CD4-positive, alpha-beta T cell treated with Interleukin-10 for 1 hour (primary cell): ENCODE measurements around the gene YTHDC2.
"Not testable (repeated sequence)": the region's sequence is repeated elsewhere in the genome, so short reads cannot be mapped to it uniquely, and the experiment has no call there.

Experiments
- DNase-seq: peaks from one replicate; pipeline ENCODE4 v3.0.0-alpha.2; 2020

The YTHDC2 gene

DNA sequence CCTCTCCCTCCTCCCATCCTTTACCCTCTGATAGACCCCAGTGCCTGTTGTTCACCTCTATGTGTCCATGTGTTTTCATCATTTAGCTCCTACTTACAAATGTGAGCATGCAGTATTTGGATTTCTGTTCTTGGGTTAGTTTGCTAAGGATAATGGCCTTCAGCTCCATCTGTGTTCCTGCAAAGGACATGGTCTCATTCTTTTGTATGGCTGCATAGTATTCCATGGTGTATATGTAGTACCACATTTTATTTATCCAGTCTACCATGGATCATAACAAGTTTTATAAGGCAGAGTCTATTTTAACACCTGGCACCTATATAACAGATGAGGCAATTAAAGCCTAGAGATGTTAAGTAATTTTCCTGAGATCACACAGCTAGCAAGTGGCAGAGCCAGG lies 7.4 kb downstream of the YTHDC2 start:
- no peak for DNase-seq

DNA sequence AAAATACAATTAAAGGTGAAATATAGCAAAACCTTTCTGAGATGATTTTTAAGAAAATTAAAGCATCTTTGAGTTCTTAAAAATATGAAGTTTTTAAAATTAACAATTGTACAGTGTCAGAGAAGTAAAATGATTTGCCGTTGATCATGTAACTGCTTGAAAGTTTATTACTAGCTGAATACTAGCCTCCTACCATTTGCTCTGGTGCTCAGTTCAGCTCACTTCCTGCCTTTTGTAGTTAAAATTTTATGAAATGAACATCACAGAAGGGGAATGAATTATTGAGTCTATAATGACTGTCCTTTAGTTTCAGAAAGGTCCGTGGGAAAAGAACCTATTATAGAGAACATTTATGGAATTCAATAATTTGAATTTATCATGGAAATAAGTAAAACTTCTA lies 9.7 kb downstream of the YTHDC2 start:
- no peak for DNase-seq

DNA sequence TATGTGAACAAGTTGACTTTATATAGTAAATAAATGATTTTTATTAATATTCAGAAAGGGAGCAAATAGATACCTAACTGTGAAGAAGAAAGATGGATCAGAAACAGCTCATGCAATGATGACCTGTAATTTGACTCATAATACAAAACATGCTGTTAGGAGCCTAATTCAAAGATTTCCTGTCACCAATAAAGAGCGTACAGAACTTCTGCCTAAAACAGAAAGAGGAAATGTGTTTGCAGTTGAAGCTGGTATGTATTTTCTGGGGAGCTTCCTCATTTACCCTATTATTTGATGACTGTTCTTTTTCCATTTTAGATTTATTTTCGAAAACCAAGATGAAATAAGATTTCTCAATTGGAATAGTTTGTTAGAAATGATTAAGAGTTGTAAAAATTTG lies 11.4 kb downstream of the YTHDC2 start:
- peak; percentile 37 for DNase-seq

DNA sequence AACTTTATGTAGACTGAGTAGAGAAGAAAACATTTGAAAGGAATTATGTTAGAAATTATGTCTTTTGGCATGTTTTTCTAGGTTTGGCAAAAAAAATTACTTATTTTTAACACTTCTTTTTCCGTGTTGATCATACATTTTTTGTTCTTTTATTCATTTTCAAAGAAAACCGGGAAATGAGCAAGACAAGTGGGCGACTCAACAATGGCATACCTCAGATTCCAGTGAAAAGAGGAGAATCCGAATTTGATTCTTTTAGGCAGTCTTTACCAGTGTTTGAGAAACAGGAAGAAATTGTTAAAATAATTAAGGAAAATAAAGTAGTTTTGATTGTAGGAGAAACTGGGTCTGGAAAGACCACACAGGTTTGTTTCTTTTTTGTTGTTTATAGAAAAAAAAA lies 12.9 kb downstream of the YTHDC2 start:
- no peak for DNase-seq

DNA sequence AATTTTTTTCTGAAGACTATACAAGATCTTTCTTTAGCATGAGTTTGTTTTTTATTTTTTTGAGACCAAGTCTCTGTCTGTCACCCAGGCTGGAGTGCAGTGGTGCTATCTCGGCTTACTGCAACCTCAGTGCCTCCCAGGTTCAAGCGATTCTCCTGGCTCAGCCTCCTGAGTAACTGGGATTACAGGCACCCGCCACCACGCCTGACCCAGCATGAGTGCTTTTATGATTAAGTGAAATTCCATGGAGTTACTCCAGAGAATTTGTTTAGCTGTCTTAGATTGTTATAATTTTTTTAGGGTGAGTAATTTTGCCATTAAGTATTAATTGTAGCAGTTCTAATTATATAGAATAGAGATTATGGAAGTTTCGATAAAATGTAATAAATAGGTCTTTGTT lies 14.3 kb downstream of the YTHDC2 start:
- no peak for DNase-seq

DNA sequence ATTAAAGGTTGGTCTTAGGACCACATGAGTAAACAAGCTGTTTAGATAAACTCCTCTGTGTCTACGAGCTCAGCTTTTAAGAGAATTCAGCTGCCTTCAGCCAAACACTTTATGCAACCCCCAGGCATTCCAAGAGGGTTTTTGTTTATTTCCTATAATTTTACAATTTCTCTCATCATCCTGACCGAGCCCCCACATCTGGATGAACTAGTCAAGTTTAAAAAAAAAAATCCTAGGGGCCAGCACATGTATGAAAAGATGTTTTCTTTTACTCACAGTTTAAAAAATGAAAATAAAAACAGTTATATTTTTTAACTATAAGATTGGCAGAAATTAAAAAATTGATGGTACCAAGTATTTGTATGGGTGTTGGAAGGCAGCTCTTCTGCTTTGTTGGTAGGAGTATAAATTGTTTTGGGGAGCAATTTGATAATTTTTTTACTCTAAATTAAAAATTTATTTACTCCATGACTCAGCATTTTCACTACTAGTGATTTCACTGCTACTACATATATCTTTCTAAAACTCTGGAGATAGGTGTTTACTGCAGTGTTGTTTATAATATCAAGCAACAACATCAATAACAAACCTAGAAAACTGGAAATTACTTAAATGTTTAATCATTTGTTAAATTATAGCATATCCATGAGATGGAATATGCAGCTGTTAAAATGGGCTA lies 18.1 kb downstream of the YTHDC2 start:
- no peak for DNase-seq

DNA sequence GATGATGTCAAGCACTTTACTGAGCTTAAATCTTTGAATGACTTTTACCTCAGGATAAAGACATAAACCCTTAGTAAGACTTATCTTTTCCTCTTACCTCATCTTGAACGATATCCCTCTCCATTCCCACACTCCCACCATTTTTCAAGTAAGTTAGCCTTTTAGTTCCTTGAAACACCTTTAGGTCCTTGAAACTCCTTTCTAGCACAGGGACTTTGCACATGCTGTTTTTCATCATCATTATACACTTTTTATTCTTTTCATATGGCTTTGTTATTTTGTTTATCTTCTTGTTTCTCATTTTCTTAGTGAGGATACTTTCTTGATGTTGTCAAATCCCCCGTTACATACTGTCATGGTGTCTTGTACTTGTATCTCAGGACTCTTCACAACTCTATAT lies 24.8 kb downstream of the YTHDC2 start:
- no peak for DNase-seq

DNA sequence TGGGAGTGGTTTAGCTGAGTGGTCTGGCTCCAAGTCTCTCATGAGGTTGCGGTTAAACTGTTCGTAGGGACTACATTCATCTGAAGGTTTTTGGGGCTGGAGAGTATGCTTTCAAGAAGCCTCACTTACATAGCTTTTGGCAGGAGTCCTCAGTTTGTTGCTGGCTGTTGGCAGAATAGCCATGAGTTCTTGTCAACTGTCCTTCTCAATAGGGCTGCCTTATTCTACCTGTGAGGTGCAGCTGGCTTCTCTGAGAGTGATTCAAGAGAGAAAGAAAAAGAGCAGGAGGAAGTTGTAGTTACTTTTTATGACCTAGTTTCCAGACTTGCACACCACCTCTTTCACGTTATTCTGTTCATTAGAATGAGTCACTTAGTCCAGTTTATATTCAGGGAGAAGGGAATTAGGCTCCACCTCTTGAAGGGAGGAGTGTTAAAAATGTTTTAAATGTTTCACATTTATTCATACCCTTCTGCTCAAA lies 33.2 kb downstream of the YTHDC2 start:
- DNase-seq = no peak

DNA sequence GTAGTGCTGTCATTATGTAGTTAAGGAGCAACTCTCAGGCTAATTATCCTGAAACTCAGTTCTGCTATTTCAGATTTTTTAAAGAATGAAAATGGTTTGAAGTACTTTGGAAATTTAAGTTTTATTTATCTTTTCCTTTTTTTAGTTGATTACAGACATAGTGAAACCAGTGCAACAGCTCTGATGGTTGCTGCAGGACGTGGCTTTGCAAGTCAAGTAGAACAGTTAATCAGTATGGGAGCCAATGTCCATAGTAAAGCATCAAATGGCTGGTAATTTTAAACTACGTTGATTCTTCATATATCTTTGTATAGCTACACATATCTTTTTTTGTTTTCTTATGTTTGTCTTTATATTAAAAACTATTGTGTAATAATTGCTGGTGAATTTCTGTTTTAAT lies 34.9 kb downstream of the YTHDC2 start:
- DNase-seq = no peak

DNA sequence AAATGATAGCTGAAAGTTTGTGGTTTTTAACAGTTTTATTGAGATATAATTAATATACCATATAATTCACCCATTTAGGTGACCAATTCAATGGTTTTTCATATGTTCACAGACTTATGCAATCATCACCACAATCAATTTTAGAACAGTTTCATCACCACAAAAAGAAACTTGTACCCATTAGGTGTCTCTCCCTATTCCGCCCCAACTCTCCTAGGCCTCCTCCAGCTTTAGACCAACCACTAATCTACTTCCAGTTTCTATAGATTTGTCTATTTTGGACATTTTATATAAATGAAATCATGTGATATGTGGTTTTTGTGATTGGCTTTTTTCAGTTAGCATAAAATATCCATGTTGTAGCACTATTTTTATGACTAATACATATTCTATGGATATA lies 38.6 kb downstream of the YTHDC2 start:
- DNase-seq = no peak

DNA sequence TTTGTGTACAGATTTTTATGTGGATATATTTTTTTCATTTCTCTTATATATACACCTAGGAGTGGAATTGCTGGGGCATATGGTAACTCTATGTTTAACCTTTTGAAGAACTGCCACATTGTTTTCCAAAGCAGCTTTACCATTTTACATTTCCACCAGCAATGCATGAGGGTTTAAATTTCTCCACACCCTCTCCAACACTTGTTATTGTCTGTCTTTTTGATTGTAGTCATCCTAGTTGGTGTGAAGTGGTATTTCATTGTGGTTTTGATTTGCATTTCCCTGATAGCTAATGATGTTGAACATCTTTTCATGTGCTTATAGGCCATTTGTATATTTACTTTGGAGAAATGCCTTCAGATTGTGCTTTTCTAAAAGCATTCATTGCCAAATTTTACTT lies 39.1 kb downstream of the YTHDC2 start:
- no peak for DNase-seq

DNA sequence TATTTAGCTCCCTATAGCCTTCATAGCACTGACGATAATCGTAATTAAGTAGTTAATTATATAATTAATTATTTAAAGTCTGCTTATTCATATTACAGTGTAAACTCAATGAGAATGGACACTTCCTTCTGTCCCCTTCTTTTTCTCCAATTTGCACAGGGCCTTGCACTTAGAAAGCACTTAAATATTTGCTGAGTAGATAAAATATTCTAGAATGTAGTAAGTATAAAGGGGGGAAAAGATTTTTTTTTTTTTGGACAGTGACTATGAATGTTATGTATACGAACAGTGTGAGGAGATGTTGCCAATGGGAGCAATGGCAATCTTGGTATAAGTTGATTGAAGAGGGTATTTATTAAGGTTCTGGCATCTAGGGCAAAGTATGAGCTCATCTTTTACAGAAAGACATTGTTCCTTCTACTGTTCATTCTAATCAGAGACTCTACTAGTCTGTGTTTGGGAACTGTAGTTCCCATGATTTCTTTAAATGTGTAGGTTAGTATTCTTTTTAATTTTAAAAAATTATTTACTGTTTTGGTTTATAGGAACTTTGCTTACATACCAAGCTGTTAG lies 49.4 kb downstream of the YTHDC2 start:
- no peak for DNase-seq

DNA sequence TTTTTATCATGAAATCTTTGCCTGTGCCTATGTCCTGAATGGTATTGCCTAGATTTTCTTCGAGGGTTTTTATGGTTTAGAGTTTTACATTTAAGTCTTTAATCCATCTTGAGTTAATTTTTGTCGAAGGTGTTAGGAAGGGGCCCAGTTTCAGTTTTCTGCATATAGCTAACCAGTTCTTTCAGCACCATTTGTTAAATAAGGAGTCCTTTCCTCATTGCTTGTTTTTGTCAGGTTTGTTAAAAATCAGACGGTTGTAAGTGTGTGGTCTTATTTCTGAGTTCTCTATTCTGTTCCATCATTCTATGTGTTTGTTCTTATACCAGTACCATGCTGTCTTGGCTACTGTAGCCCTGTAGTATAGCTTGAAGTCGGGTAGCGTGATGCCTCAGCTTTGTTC lies 55.9 kb downstream of the YTHDC2 start:
- no peak for DNase-seq

DNA sequence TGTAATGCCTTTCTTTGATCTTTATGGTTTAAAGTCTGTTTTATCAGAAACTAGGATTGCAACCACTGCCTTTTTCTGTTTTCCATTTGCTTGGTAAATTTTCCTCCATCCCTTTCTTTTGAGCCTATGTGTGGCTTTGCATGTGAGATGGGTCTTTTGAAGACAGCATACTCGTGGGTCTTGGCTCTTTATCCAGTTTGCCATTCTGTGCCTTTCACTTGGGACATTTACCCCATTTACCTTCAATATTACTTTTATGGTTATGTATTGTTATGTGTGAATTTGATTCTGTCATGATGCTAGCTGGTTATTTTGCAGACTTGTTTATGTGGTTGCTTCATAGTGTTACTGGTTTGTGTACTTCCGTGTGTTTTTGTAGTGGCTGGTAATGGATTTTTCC lies 59.2 kb downstream of the YTHDC2 start:
- DNase-seq = no peak

DNA sequence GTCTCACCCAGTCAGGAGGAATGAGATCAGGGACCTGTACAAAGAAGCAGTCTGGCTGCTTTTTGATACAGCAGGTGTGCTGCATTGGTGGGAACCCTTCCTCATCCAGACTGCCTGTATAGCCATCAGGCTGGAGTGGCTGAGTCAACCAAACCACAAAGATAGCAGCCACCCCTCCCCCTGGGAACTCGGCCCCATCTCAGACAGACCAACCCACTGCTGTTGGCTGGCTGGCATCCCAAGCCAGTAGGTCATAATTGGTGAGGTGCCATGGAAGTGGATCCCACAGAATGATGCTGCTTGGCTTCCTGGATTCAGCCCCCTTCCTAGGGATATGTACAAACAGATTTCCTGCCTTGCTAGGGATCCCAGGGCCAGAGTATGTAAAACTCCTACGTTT lies 60.9 kb downstream of the YTHDC2 start:
- no peak for DNase-seq

DNA sequence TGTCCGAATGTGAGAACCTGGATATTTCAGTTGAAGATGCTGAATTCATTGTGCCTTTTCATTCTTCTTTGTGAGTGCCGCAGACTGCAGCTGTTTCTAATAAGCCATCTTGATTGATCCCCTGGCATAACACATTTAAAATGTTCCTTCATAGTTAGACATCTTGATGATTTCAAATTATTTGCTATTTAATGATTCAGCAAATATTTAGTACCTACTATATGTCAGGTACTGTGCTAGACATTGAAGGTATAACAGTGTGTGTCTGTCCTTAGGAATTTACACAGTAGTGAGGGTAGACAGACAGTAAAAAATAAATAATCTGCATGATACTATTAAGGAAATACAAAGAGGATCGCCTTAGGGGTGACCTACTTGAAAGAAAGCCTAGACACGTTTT lies 61.6 kb downstream of the YTHDC2 start:
- no peak for DNase-seq

DNA sequence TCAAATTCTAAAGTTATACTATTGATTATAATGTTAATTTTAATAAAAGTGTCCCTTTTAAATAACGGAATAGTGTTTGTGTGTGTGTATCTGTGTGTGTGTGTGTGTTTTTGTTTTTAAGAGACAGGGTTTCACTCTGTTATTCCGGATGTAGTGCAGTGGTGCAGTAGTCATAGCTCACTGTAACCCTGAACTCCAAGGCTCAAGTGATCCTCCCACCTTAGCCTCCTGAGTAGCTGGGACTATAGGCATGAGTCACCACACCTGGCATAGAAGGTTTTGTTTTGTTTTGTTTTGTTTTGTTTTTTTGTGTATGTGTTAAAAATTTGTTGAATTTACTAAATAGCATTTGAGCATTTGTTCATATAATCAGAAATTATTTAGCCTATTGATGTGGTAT lies 64.6 kb downstream of the YTHDC2 start:
- no peak for DNase-seq

DNA sequence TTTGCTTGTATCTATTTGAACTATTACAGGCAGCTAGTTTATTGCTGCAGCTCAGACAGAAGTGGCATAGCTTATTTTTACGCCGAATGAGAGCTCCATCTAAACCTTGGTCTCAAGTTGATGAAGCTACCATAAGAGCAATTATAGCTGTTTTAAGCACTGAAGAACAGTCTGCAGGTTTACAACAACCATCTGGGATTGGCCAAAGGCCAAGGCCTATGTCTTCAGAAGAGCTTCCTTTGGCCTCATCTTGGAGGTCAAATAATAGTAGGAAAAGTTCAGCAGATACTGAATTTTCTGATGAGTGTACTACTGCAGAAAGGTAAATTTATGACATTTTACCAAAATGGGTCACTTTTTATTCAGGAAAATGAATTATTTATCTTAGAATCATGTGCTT lies 67.9 kb downstream of the YTHDC2 start:
- no peak for DNase-seq

DNA sequence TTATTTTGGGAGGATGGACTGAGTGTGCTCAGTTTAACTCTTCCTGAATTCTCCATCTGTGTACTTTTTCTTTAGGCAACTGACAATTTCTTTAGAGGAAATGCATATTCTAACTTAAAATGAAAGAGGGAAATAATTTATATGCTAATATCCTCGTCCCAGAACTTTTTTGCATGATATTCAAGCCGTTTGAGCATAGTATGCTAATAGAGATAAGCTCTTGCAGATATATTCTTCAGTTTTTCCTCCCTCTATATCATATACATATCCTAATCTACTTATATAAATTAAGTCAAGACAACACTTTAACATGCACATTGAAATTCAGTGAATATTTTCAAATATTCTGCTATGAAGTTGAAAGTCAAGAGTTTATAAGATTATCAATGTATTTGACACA lies 84.7 kb downstream of the YTHDC2 start:
- no peak for DNase-seq

DNA sequence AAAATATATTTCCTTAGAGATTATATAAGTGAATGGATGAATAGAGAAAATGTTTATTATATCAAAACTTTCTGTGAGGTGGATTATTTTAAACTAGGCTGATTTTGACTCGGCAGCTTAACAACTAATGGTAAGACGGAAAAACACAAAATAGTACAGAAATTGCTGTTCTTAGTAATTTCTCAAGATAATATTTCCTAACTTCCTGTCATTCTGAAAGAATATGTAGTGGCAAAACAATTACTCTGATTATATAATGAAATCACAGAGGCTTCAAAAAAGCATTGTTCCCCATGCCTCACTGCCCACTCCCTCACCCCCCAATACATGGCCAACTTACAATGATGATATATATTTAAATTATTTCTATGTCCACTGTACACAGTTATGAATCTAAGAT lies 85.4 kb downstream of the YTHDC2 start:
- no peak for DNase-seq

DNA sequence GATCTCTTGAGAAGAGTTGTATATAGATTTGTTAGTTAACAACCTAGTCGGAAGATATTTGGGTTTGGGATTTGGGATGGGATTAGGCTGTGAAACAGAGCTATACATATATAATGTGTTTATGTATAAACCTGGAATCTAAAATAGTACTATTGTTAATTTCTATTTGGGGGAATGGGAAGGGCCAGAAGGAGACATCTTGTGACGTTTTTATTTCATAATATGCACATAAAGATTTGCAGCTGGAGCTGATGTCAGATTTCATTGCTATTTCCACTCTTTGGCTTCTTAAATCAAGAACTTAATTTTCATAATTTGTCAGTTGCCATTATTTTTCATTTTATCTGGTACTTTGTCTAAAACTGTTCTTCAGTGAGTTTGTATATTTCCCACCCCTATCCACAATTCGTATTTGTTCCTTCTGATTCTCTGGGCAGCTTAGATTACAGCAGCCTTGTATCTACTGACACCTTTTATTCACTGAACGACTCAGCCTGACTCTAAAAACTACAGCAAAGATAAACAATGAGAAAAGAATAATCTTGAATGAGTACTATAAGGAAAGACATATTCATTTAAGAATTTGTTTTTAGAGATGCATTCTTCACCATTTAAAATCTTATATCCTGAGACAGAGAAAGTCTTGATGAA lies 86.9 kb downstream of the YTHDC2 start:
- no peak for DNase-seq

DNA sequence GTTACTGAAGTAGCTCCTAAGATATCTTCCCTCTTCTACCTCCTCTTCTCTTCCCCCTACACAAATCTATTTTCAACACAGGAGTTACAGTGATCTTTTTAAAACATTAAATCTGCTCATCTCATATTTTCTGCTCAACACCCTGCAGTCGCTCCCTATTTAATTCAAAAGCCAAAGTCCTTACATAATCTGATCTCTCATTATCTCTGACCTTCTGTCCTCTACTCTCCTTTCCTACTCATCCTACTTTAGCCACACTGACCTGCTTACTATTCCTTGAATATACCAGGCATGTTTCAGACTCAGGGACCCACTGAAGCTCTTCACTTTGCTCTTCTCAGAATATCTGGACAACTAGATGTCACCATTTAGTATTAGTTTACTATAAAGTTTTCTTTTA lies 87.9 kb downstream of the YTHDC2 start:
- DNase-seq = no peak

DNA sequence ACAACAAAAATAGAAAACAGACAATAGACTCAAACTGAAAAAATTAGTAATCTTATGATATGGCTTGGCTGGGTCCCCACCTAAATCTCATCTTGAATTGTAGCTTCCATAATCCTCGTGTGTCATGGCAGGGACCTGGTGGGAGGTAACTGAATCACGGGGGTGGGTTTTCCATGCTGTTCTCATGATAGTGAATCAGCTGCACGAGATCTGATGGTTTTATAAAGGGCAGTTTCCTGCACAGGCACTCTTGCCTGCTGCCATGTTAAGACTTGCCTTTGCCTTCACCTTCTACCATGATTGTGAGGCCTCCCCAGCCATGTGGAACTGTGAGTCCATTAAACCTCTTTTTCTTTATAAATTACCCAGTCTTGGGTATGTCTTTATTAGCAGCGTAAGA lies 89.8 kb downstream of the YTHDC2 start:
- not testable (repeated sequence) for DNase-seq

DNA sequence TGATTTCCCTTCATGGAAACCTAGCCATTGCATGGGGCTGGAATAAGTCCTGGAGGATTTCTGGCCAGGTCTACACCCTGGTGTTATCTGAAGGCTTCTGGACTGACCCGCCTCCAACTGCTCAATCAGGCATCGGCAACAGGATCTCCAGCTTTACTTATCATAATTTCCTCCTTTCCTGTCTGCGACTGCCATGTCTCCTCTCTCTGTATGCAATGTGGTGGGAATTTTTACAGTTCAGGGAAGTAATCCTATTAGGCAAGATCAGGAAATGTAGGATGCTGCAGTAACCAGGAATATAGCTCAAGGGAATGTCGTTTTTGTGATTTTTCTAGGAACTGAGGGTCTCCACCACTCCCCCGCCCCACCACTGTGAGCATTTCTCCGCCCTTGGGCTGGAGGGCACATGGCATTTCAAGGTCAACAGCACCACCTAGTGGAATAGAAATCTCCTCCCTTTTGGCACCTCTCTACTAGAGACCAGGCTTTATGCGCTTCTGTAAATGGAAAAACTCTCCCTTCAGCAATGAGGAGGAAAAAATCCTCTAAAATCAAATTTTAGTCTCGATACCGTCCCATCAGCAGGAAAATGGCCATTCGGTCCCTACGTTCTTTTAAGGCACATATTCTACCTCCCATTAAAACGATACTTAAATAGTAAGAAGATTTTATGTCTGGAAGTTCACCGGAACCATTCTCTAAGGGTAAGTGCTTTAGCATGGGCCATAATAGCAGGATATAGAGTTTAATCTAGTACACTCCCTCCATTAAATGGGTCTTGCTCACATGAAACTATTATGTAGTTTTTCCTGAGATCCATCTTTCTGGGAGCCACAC lies 93.0 kb downstream of the YTHDC2 start:
- peak; percentile 68 for DNase-seq
